ENCODE measurements around the gene NKG7.

NKG7 gene

DNA sequence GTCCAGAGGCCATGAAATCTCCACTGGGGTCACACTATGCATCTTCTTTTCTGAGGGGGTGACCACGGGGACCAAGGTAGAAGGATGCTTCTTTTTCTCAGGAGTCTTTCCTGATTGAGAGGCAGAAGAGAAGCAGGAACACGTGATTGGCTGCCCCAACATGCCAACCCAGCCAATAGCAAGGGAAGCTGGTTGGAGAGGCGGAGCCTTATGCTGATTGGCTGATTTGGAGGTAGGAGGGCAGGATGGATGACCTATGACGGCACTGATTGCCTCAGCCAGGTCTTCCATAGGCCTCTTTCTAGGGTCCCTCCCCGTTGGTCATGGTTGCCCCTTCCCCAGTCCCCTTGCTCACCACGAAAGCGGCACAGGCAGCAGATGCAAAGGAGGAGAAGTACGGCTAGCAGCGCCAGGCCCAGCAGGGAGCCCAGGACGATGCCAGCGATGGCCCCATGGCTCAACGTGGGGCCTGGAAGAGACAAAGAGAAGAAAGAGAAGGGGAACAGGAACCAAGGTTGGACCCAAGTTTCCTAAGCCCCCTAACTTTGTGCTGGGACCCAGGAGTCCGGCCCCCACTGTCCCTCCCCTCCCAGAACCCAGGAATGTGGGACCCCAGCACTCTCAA lies 38.5 kb downstream of the NKG7 start:
- ATAC-seq, result no peak

GRCh38 chr19:51331716-51332115 lies 40.7 kb downstream of the NKG7 start:
- ATAC-seq, result no peak

GRCh38 chr19:51331193-51331592 lies 41.3 kb downstream of the NKG7 start:
- ATAC-seq, result no peak

- no peak for ATAC-seq
Observed at GRCh38 chr19:51330366-51330765, 42.1 kb downstream of the NKG7 start.

DNA sequence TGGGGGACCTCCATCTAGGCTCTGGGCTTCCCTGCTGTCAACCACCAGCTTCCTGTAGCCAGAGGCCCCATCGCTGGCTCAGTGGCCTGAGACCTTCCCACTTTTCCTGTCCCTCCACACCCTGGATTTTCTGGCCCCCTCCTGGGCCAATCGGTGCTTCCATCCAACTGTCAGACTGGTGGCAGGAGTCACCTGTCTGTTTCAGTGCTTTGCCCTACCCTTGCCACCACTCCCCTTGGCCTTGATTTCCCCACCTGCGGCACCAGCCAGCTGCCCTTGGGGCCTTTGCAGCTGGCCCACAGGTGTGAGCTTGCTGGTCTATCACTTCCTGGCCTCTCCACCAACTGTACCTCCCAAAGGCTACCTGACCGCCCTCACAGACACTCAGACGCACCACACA lies 43.0 kb downstream of the NKG7 start:
- ATAC-seq, result no peak

DNA sequence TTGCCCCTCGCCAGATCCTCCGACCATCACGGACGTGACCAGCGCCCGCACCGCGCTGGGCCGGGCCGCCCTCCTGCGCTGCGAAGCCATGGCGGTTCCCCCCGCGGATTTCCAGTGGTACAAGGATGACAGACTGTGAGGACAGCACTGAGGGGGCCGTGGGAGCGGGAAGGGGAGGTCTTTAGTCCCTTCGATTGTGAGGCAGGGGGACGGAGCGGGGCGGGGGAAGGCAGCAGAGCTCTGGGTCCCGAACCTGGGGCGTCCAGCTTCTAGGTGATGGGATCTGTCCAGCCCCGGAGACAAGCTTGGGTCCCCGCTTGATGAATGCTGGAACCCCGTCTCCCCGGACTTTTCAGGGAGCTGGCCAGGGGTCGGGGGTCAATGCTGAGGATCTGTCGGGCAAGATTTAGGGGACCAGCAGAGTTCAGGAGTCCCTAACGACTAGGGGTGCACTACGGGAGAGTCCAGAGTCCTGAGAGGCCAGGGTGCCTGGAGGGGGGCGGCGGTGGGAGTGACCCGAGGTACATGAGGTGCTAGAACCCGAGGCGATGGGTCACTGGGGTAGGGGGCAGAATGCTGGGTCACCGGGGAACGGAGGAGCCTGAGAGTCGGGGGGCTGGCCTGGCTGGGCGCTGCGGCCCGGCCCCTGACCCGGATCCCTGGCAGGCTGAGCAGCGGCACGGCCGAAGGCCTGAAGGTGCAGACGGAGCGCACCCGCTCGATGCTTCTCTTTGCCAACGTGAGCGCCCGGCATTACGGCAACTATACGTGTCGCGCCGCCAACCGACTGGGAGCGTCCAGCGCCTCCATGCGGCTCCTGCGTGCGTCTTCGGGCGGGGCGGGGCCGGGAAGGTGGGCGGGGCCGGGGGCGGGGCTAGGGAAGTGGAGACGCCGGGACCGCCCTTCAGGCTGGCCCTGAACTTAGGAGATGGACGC lies 45.1 kb downstream of the NKG7 start:
- ATAC-seq, result peak; percentile 63 to 67

DNA sequence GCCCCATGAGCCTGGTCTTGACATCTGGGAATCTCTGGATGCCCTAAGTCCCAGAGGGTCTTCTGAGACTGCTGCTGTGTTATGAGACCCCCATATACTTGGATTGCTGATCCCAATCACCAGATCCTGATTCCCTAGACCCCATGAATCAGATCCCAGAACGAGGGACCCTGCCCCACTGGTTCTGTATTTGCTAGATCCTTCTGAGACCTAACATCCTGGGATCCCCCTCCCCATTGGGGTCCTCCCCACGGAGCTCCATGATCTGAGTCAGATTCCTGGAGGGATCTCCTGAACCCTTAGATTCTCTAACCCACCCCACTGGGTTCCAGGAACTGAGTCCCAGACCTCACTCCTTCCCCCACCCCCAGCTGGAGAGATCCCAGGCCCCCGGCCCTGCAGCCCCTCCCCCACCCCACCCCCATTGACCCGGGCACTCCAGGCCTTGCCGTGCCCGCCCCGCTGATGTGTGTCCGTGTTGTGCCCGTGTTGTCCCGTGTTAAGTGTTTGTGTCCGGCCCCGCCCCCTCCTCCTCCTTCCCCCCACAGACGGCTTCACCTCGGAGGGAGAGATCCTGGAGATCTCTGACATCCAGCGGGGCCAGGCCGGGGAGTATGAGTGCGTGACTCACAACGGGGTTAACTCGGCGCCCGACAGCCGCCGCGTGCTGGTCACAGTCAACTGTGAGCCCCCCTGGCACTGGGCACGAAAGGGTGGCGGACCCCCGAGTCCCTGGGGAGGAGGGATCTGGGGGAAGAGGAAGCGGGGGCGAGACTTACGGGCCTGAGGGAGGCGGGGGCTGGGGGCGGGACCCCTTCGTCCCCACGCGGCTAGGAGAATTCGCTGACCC lies 46.0 kb downstream of the NKG7 start:
- no peak for ATAC-seq

GRCh38 chr19:51325161-51325976 lies 47.1 kb downstream of the NKG7 start:
- no peak for ATAC-seq

DNA sequence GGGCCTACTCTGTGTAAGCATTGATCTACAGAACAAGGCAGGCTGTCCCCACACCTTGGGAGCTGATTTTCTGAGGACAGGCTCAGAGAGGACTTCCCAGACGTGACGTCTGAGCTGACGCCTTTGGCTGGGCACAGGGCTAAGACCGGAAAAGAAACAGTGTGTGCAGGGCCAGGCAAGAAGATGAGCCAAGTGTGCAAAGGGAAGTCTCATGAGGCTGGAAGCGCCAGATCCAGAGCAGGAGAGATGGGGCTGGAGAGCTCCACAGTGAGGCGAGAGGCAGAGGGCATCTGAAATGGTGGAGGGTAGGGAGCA lies 48.3 kb downstream of the NKG7 start:
- ATAC-seq, result no peak

DNA sequence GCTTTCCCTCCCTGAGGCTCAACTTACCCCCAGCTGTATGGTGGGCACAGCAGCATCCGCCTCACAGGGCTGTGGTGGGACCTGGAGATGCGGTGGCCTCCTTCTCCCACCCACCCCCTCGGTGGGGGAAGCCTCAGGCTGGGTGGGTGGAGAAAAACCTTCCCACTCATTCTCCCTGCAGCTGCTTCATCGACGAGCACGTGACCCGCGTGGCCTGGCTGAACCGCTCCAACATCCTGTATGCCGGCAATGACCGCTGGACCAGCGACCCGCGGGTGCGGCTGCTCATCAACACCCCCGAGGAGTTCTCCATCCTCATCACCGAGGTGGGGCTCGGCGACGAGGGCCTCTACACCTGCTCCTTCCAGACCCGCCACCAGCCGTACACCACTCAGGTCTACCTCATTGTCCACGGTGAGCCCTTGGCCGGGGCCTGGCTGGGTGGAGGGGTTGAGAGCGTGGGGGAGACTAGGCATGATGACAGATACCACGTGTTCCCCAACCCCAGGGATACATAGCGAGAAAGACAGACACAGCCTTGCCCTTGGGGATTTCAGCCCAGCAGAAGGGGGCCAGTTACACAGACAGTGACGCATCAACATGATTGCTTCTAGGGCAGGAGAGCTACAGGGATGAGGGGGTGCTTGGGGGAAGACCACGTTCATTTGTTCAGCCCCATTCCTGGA lies 48.8 kb downstream of the NKG7 start:
- ATAC-seq, result no peak

DNA sequence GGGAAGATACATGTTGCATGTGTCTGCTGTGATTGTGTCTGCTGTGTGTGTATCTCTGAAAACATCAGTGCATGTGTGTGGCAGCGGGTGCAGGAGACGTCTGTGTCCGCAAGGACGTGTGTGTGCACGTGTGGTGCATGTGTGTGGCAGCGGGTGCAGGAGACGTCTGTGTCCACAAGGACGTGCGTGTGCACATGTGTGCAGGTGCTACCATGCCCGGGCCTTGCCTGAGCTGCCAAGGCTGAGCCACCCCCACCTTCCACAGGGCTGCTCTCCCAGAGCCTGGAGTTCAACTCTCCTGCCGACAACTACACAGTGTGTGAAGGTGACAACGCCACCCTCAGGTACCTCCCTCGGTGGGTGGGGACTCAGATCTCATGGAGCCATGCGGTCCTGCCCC lies 50.7 kb downstream of the NKG7 start:
- no peak for ATAC-seq

All from activated CD4-positive, CD25-positive, alpha-beta regulatory T cell treated with anti-CD3 and anti-CD28 coated beads, Interleukin-2, amount 50 U/mL, for 24 hours (primary cell).